ENCODE data around the gene TBC1D22A. TPM values are rescaled to one million over a fixed set of nuclear protein-coding genes. Genes with fewer than 3 reads are reported as not detected.

Gene TBC1D22A
- total and polyA plus RNA-seq, 2 experiments from 2014 or later = 9.6 to 13.3 TPM

DNA sequence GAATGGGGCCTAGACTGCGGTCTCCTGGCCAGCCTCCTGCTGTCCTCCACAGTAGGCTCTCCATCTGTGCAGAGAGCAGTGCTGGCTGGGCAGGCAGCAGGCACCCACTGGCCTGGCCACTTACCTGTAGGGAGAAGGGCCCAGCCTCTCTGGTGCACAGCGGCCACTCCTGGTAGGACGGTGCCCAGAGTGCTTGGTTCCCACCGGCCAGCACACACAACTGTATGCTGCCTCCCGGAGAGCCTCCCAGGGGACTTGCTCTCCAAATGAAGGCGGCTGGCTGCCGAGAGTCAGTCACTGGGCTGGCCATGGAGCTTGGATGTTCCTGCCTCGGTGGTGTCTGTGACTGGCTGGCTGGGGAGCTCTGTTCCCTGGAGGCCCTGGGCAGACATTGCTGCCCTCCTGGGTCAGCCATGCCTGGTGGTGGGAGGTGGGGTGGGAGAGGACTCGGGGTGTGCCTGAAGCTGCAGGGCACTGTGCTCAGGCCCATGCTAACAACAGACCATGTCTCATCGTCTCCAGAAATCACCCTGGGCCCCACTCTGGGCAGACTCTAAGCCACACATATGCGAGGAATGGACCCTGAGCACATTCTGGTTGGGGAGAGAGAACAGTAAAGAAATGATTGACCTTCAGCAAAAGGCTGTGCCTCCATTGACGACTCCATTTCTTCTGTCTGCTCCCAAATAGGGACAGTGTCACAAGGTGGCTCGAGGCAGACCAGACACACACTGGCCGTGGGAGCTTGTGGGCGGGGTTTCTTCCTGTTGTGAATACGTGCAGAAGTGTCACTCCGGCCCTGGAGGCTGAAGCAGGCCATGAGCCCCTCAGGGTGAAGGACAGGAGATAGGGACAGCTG, 350.8 kb downstream of the TBC1D22A start:
- ATAC-seq = no peak

DNA sequence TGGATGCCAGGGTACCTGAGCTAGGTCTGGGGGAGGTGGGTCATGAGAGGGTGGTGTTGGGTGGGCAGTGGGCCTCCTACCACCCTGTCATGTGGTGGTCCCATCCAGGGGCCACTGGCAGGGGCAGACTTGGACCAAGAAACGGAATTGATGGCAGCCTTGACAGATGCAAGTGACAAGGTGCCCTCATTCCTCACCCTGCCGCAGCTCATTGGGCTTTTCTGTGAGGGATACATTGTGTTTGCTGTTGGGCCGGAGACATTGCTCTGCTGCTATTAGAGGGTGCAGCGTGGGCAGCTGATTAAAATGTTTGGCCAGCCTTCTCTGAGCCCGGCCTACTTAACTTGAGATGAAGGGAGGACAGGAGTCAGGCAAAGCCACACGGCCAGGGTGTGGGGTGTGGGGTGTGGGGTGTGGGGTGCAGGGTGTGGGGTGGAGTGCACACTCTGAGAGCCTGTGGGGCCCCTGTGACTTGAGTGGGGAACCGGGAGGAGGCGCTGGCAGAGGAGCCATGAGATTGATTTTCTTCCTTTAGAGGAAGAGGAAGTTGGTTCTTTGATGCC, 351.5 kb downstream of the TBC1D22A start:
- Histone ChIP-seq H3K4me3 (no peak overlapping the region), H3K36me3 (ENCODE audit: insufficient read depth) (no peaks in the 10 kb centered on the region), H3K4me2 (no peak overlapping the region), H3K4me1 (ENCODE audit: insufficient read depth) (no peaks in the 10 kb centered on the region), H3K9me2 (ENCODE audit: insufficient read depth) (0 out of 2 replicates have a peak, but pooled peaks cover 3% of the 10 kb centered on the region), H3F3A (replicated peaks; ENCODE audit: low read depth) (no peaks in the 10 kb centered on the region), H4K20me1 (replicated peaks; ENCODE audit: insufficient read depth) (no peaks in the 10 kb centered on the region), H3K79me2 (replicated peaks; ENCODE audit: insufficient read depth) (no peaks in the 10 kb centered on the region), H2AFZ (no peak overlapping the region), H3K27ac (ENCODE audit: low read depth) (no peak overlapping the region), H3K27me3 (ENCODE audit: insufficient read depth) (no peaks in the 10 kb centered on the region)
- DNase-seq (ENCODE audit: low spot score) (no peak), ATAC-seq (no peak)
- Mint-ChIP-seq H3K9me3 (no peaks in the 10 kb centered on the region), H3K27ac (peak overlapping the region; percentile 17), H3K27me3 (ENCODE audit: insufficient read depth, low read depth, poor library complexity) (peaks cover 16% of the 10 kb centered on the region), H3K36me3 (ENCODE audit: low read depth) (no peaks in the 10 kb centered on the region; the same call in 2 of the 3 replicates), H3K4me1 (peaks cover 5% of the 10 kb centered on the region; the same call in 2 of the 3 replicates), H3K4me3 (no peak overlapping the region)
- TF ChIP-seq JUNB (IDR thresholded peaks at IDR 0.05; ENCODE audit: unreplicated experiment) = no peak
- no peak for TF ChIP-seq ZNF331 (CRISPR knock-in tag; IDR thresholded peaks at IDR 0.05; ENCODE audit: low read depth)
- TF ChIP-seq, protein P1, sequence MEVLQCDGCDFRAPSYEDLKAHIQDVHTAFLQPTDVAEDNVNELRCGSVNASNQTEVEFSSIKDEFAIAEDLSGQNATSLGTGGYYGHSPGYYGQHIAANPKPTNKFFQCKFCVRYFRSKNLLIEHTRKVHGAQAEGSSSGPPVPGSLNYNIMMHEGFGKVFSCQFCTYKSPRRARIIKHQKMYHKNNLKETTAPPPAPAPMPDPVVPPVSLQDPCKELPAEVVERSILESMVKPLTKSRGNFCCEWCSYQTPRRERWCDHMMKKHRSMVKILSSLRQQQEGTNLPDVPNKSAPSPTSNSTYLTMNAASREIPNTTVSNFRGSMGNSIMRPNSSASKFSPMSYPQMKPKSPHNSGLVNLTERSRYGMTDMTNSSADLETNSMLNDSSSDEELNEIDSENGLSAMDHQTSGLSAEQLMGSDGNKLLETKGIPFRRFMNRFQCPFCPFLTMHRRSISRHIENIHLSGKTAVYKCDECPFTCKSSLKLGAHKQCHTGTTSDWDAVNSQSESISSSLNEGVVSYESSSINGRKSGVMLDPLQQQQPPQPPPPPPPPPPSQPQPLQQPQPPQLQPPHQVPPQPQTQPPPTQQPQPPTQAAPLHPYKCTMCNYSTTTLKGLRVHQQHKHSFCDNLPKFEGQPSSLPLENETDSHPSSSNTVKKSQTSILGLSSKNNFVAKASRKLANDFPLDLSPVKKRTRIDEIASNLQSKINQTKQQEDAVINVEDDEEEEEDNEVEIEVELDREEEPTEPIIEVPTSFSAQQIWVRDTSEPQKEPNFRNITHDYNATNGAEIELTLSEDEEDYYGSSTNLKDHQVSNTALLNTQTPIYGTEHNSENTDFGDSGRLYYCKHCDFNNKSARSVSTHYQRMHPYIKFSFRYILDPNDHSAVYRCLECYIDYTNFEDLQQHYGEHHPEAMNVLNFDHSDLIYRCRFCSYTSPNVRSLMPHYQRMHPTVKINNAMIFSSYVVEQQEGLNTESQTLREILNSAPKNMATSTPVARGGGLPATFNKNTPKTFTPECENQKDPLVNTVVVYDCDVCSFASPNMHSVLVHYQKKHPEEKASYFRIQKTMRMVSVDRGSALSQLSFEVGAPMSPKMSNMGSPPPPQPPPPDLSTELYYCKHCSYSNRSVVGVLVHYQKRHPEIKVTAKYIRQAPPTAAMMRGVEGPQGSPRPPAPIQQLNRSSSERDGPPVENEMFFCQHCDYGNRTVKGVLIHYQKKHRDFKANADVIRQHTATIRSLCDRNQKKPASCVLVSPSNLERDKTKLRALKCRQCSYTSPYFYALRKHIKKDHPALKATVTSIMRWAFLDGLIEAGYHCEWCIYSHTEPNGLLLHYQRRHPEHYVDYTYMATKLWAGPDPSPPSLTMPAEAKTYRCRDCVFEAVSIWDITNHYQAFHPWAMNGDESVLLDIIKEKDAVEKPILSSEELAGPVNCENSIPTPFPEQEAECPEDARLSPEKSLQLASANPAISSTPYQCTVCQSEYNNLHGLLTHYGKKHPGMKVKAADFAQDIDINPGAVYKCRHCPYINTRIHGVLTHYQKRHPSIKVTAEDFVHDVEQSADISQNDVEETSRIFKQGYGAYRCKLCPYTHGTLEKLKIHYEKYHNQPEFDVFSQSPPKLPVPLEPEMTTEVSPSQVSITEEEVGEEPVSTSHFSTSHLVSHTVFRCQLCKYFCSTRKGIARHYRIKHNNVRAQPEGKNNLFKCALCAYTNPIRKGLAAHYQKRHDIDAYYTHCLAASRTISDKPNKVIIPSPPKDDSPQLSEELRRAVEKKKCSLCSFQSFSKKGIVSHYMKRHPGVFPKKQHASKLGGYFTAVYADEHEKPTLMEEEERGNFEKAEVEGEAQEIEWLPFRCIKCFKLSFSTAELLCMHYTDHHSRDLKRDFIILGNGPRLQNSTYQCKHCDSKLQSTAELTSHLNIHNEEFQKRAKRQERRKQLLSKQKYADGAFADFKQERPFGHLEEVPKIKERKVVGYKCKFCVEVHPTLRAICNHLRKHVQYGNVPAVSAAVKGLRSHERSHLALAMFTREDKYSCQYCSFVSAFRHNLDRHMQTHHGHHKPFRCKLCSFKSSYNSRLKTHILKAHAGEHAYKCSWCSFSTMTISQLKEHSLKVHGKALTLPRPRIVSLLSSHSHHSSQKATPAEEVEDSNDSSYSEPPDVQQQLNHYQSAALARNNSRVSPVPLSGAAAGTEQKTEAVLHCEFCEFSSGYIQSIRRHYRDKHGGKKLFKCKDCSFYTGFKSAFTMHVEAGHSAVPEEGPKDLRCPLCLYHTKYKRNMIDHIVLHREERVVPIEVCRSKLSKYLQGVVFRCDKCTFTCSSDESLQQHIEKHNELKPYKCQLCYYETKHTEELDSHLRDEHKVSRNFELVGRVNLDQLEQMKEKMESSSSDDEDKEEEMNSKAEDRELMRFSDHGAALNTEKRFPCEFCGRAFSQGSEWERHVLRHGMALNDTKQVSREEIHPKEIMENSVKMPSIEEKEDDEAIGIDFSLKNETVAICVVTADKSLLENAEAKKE (CRISPR knock-in tag; IDR thresholded peaks at IDR 0.05) = no peak
- no peak for TF ChIP-seq NANOG (IDR thresholded peaks at IDR 0.05; ENCODE audit: borderline replicate concordance)
- TF ChIP-seq ZNF114 (CRISPR knock-in tag; IDR thresholded peaks at IDR 0.05) = no peak
- TF ChIP-seq, protein P2, sequence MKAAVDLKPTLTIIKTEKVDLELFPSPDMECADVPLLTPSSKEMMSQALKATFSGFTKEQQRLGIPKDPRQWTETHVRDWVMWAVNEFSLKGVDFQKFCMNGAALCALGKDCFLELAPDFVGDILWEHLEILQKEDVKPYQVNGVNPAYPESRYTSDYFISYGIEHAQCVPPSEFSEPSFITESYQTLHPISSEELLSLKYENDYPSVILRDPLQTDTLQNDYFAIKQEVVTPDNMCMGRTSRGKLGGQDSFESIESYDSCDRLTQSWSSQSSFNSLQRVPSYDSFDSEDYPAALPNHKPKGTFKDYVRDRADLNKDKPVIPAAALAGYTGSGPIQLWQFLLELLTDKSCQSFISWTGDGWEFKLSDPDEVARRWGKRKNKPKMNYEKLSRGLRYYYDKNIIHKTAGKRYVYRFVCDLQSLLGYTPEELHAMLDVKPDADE (IDR thresholded peaks at IDR 0.05) = no peak
- TF ChIP-seq EZH2 (IDR thresholded peaks at IDR 0.05; ENCODE audit: low read depth, unreplicated experiment) = no peak

More for the DNA sequence above, 350.8 kb downstream of the TBC1D22A start:
- Mint-ChIP-seq H3K27me3 (ENCODE audit: insufficient read depth, low read depth, poor library complexity) (peaks cover 16% of the 10 kb centered on the region), H3K4me1 (peaks cover 5% of the 10 kb centered on the region; the same call in 2 of the 3 replicates), H3K27ac (no peak overlapping the region), H3K36me3 (ENCODE audit: low read depth) (no peaks in the 10 kb centered on the region; the same call in 2 of the 3 replicates), H3K4me3 (no peak overlapping the region), H3K9me3 (no peaks in the 10 kb centered on the region)
- no peaks in the 10 kb centered on the region for H3K4me1 ChIP-seq (ENCODE audit: insufficient read depth)
- TF ChIP-seq POLR2AphosphoS5 (IDR thresholded peaks at IDR 0.05; ENCODE audit: low read depth) = no peak
- TF ChIP-seq JUNB (IDR thresholded peaks at IDR 0.05; ENCODE audit: unreplicated experiment) = no peak
- no peak for TF ChIP-seq EZH2 (IDR thresholded peaks at IDR 0.05; ENCODE audit: low read depth, unreplicated experiment)
- TF ChIP-seq ZNF114 (CRISPR knock-in tag; IDR thresholded peaks at IDR 0.05) = no peak
- TF ChIP-seq CREB1 (CRISPR knock-in tag; IDR thresholded peaks at IDR 0.05; ENCODE audit: low read depth) = no peak
- no peak for TF ChIP-seq STAT1 (IDR thresholded peaks at IDR 0.05; ENCODE audit: unreplicated experiment)
- no peak for TF ChIP-seq ZNF331 (CRISPR knock-in tag; IDR thresholded peaks at IDR 0.05; ENCODE audit: low read depth)
- H3K9me2 ChIP-seq (ENCODE audit: insufficient read depth) = 0 out of 2 replicates have a peak, but pooled peaks cover 3% of the 10 kb centered on the region
- no peak for DNase-seq (ENCODE audit: low spot score)
- no peaks in the 10 kb centered on the region for H3K36me3 ChIP-seq (ENCODE audit: insufficient read depth)
- H3K4me3 ChIP-seq = no peak overlapping the region
- no peaks in the 10 kb centered on the region for H3F3A ChIP-seq (replicated peaks; ENCODE audit: low read depth)
- no peaks in the 10 kb centered on the region for H4K20me1 ChIP-seq (replicated peaks; ENCODE audit: insufficient read depth)
- no peak overlapping the region for H3K27ac ChIP-seq (ENCODE audit: low read depth)
- H3K4me2 ChIP-seq = no peak overlapping the region
- H3K79me2 ChIP-seq (replicated peaks; ENCODE audit: insufficient read depth) = no peaks in the 10 kb centered on the region
- H3K27me3 ChIP-seq (ENCODE audit: insufficient read depth) = no peaks in the 10 kb centered on the region
- H2AFZ ChIP-seq = no peak overlapping the region
